H9 (cell line): Measurements from ENCODE around the gene ANKRD42. TPM values are rescaled to one million over a fixed set of nuclear protein-coding genes. Genes with fewer than 3 reads are reported as not detected.

Source experiments
- DNase-seq: peaks from one replicate; pipeline ENCODE4 v3.0.0-alpha.2; 2017
- H2AFZ ChIP-seq: one replicate; pipeline ENCODE4 v1.6.1; 2013; ENCODE audit warnings: mild to moderate bottlenecking, low read length, control low read depth, moderate library complexity
- H2AK5ac ChIP-seq: 2 replicates; pipeline ENCODE4 v1.6.1; 2013; ENCODE audit warnings: low read length, control low read depth, mixed read lengths; ENCODE audit not compliant: insufficient read length
- H2BK120ac ChIP-seq: one replicate; pipeline ENCODE4 v1.6.1; 2013; ENCODE audit warnings: low read depth, mild to moderate bottlenecking, low read length, control low read depth, inconsistent platforms; ENCODE audit not compliant: poor library complexity, severe bottlenecking
- H2BK12ac ChIP-seq: 2 replicates; pipeline ENCODE4 v1.6.1; 2013; ENCODE audit warnings: low read length, control low read depth, mixed read lengths, low read depth; ENCODE audit not compliant: insufficient read length
- H2BK15ac ChIP-seq: 2 replicates; pipeline ENCODE4 v1.6.1; 2013; ENCODE audit warnings: low read depth, low read length, control low read depth
- H2BK20ac ChIP-seq: one replicate; pipeline ENCODE4 v1.6.1; 2013; ENCODE audit warnings: low read depth, mild to moderate bottlenecking, low read length, control low read depth, inconsistent platforms; ENCODE audit not compliant: poor library complexity, severe bottlenecking
- H2BK5ac ChIP-seq: 2 replicates; pipeline ENCODE4 v1.6.1; 2013; ENCODE audit warnings: low read length, control low read depth, mixed read lengths; ENCODE audit not compliant: insufficient read length
- H3K14ac ChIP-seq: 2 replicates; pipeline ENCODE4 v1.6.1; 2013; ENCODE audit warnings: low read length, control low read depth; ENCODE audit not compliant: insufficient read depth
- H3K18ac ChIP-seq: 2 replicates; pipeline ENCODE4 v1.6.1; 2013; ENCODE audit warnings: low read depth, mild to moderate bottlenecking, mixed read lengths, low read length, control low read depth; ENCODE audit not compliant: insufficient read length
- H3K23ac ChIP-seq: 2 replicates; pipeline ENCODE4 v1.6.1; 2013; ENCODE audit warnings: low read length, control low read depth, mixed read lengths, low read depth; ENCODE audit not compliant: insufficient read length
- H3K23me2 ChIP-seq: 2 replicates; pipeline ENCODE4 v1.6.1; 2013; ENCODE audit warnings: low read depth, mild to moderate bottlenecking, mixed read lengths, low read length, control low read depth; ENCODE audit not compliant: insufficient read length, poor library complexity, severe bottlenecking
- H3K27ac ChIP-seq: 2 replicates; pipeline ENCODE4 v1.5.1; 2013; ENCODE audit warnings: low read length, control low read depth, mixed read lengths, low read depth; ENCODE audit not compliant: insufficient read length
- H3K27me3 ChIP-seq: 2 replicates; pipeline ENCODE4 v1.6.1; 2013; ENCODE audit warnings: low read length, control low read depth, inconsistent platforms; ENCODE audit not compliant: insufficient read depth
- H3K4ac ChIP-seq: 2 replicates; pipeline ENCODE4 v1.6.1; 2013; ENCODE audit warnings: low read depth, mild to moderate bottlenecking, control low read depth, inconsistent platforms, low read length, moderate library complexity
- H3K4me1 ChIP-seq: 2 replicates; pipeline ENCODE4 v1.6.1; 2013; ENCODE audit warnings: low read length, control low read depth, inconsistent platforms; ENCODE audit not compliant: insufficient read depth
- H3K4me2 ChIP-seq: 2 replicates; pipeline ENCODE4 v1.6.1; 2013; ENCODE audit warnings: low read length, control low read depth, mixed read lengths; ENCODE audit not compliant: insufficient read length, insufficient read depth
- H3K56ac ChIP-seq: 2 replicates; pipeline ENCODE4 v1.6.1; 2013; ENCODE audit warnings: low read depth, mild to moderate bottlenecking, mixed read lengths, low read length, control low read depth; ENCODE audit not compliant: insufficient read length
- H3K79me1 ChIP-seq: 2 replicates; pipeline ENCODE4 v1.6.1; 2013; ENCODE audit warnings: low read depth, mild to moderate bottlenecking, moderate library complexity, low read length, control low read depth, inconsistent platforms; ENCODE audit not compliant: insufficient read depth, poor library complexity, severe bottlenecking
- H3K79me2 ChIP-seq: 2 replicates; pipeline ENCODE4 v1.6.1; 2013; ENCODE audit warnings: low read length, control low read depth, inconsistent platforms; ENCODE audit not compliant: insufficient read depth
- H3K9ac ChIP-seq: 2 replicates; pipeline ENCODE4 v1.6.1; 2013; ENCODE audit warnings: low read length, control low read depth, mixed read lengths; ENCODE audit not compliant: insufficient read length; ENCODE audit errors: extremely low read depth
- H3K9me3 ChIP-seq: one replicate; pipeline ENCODE4 v1.6.1; 2013; ENCODE audit warnings: low read depth, low read length, inconsistent platforms; ENCODE audit not compliant: control insufficient read depth
- H3T11ph ChIP-seq: one replicate; pipeline ENCODE4 v1.6.1; 2013; ENCODE audit warnings: mild to moderate bottlenecking, low read length, control low read depth, inconsistent platforms
- H4K20me1 ChIP-seq: one replicate; pipeline ENCODE4 v1.6.1; 2013; ENCODE audit not compliant: control insufficient read depth, insufficient read length, insufficient read depth
- H4K5ac ChIP-seq: 2 replicates; pipeline ENCODE4 v1.6.1; 2013; ENCODE audit warnings: low read depth, mild to moderate bottlenecking, mixed read lengths, low read length, control low read depth; ENCODE audit not compliant: insufficient read length
- H4K8ac ChIP-seq: replicated peaks from 2 replicates; pipeline ENCODE4 v1.6.1; 2013; ENCODE audit warnings: low read length, control low read depth, mixed read lengths, low read depth; ENCODE audit not compliant: insufficient read length
- H4K91ac ChIP-seq: 2 replicates; pipeline ENCODE4 v1.6.1; 2013; ENCODE audit warnings: low read depth, mild to moderate bottlenecking, moderate library complexity, mixed read lengths, low read length, control low read depth; ENCODE audit not compliant: insufficient read length
- H3K27ac Mint-ChIP-seq, 3 experiments: 2 replicates in 2 of 3; 3 replicates in 1 of 3; pipeline ENCODE4 v1.8.0; 2020 to 2021; ENCODE audit warnings: mixed read lengths in 3 of 3, mild to moderate bottlenecking in 1 of 3, moderate library complexity in 1 of 3
- H3K27me3 Mint-ChIP-seq: 2 replicates; pipeline ENCODE4 v1.8.0; 2021; ENCODE audit warnings: low read depth, mild to moderate bottlenecking, moderate library complexity, mixed read lengths
- H3K36me3 Mint-ChIP-seq, 3 experiments: 2 replicates in 2 of 3; 3 replicates in 1 of 3; pipeline ENCODE4 v1.8.0; 2020 to 2021; ENCODE audit warnings: low read depth in 3 of 3, mixed read lengths in 3 of 3; ENCODE audit not compliant: insufficient read depth in 1 of 3
- H3K4me1 Mint-ChIP-seq, 2 experiments: 2 replicates each; pipeline ENCODE4 v1.8.0; 2020; ENCODE audit warnings: mixed read lengths in 2 of 2
- H3K4me3 Mint-ChIP-seq, 2 experiments: 2 replicates in 1 of 2; 3 replicates in 1 of 2; pipeline ENCODE4 v1.8.0; 2020 to 2021; ENCODE audit warnings: mild to moderate bottlenecking in 2 of 2, mixed read lengths in 2 of 2, moderate library complexity in 1 of 2
- H3K9me3 Mint-ChIP-seq, 2 experiments: 2 replicates in 1 of 2; 3 replicates in 1 of 2; pipeline ENCODE4 v1.8.0; 2020; ENCODE audit warnings: mild to moderate bottlenecking in 2 of 2, mixed read lengths in 2 of 2, moderate library complexity in 1 of 2
- WGBS: extraction: QIAGEN DNeasy Blood & Tissue Kit; methylation state at CpG from one replicate; pipeline ENCODE4 v1.1.7; 2013; ENCODE audit warnings: missing lambda C conversion rate, low lambda C conversion rate, mixed read lengths; ENCODE audit not compliant: insufficient read length; ENCODE audit errors: extremely low coverage; 5-methylcytosine and 5-hydroxymethylcytosine counted together
- total RNA-seq: library from RNA; stranded (reverse); gene quantifications from 2 replicates; pipeline ENCODE4 v1.2.1, GENCODE V29; 2021
- TF ChIP-seq, protein P1 (sequence below): fragments of 200-600 bp; sonication (generic); conservative IDR thresholded peaks from 3 replicates; pipeline ENCODE4 v1.8.0; 2021; ENCODE audit warnings: antibody characterized with exemption, mild to moderate bottlenecking

The ANKRD42 gene
- total RNA-seq, 1 experiment from 2014 or later: 4.9 TPM

DNA sequence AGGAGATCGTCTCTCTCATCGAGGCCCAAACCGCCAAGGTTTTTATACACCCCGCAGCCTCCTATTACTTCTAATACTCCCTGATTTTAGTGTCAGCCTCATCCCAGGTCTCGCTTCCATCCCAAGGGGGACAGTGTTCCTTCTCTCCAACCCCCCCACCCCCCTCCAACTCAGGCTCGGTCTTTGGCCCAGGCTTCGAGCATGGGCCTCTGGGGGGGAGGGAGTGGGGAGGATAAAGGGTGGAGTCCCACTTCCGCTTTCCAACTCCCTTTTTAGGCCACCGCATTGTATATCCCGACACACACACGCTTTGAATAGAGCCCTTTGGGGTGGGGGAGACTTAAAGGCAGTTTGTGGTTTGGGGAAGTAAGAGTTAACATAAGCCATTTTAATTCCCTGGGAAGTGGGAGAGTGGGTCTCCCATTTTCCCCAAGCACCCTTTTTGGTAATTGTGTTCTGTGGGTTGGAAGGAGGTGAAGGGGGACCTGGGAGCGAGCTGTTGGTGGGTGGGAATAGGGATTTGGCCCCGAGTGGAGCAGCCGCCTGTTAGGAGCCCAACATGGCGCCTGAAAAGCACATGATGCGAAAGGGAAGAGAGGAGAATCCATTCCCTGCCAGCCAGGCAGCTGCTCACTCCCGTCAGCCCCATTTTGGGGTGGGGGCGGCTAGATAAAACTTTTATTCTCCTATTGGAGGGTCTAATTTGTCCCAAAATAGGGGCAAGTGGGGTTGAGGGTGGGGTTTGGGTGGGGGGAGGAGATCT, 35.7 kb upstream of the ANKRD42 start:
- Histone ChIP-seq H2BK15ac (no peak overlapping the region), H3K79me2 (peaks cover 40% of the 10 kb centered on the region), H3K56ac (no peak overlapping the region), H2BK12ac (no peak overlapping the region), H3K23ac (no peak overlapping the region), H3K9me3 (no peaks in the 10 kb centered on the region), H2BK20ac (no peak overlapping the region), H2AFZ (no peak overlapping the region), H2BK120ac (no peak overlapping the region), H4K91ac (no peak overlapping the region), H2BK5ac (no peak overlapping the region), H3K27ac (peak overlapping the region; percentile 15), H4K20me1 (no peaks in the 10 kb centered on the region), H3K4me1 (peaks cover 2% of the 10 kb centered on the region; the same call in 1 of the 2 replicates), H4K8ac (no peak overlapping the region), H4K5ac (no peak overlapping the region), H3K27me3 (no peaks in the 10 kb centered on the region), H3K79me1 (no peaks in the 10 kb centered on the region), H2AK5ac (no peak overlapping the region), H3K9ac (peak overlapping the region; percentile 90), H3K23me2 (peaks cover 7% of the 10 kb centered on the region), H3K14ac (peak overlapping the region; percentile 75), H3K4ac (no peak overlapping the region), H3K18ac (peak overlapping the region; percentile 66), H3K4me2 (peak overlapping the region; percentile 33), H3T11ph (no peak overlapping the region)
- TF ChIP-seq, protein P1, sequence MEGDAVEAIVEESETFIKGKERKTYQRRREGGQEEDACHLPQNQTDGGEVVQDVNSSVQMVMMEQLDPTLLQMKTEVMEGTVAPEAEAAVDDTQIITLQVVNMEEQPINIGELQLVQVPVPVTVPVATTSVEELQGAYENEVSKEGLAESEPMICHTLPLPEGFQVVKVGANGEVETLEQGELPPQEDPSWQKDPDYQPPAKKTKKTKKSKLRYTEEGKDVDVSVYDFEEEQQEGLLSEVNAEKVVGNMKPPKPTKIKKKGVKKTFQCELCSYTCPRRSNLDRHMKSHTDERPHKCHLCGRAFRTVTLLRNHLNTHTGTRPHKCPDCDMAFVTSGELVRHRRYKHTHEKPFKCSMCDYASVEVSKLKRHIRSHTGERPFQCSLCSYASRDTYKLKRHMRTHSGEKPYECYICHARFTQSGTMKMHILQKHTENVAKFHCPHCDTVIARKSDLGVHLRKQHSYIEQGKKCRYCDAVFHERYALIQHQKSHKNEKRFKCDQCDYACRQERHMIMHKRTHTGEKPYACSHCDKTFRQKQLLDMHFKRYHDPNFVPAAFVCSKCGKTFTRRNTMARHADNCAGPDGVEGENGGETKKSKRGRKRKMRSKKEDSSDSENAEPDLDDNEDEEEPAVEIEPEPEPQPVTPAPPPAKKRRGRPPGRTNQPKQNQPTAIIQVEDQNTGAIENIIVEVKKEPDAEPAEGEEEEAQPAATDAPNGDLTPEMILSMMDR: no peak
- peak overlapping the region; percentile 100 for H3K4me3 Mint-ChIP-seq
- no peaks in the 10 kb centered on the region for H3K27me3 Mint-ChIP-seq
- WGBS: no CpG with 5 or more reads among the region's 18 CpGs
- peaks cover 2 to 5% of the 10 kb centered on the region in 2 experiments; a peak in 4 of 5 replicates for H3K9me3 Mint-ChIP-seq
- H3K27ac Mint-ChIP-seq: peak overlapping the region; percentile 100
- peaks cover 23 to 48% (median 33%) of the 10 kb centered on the region in 3 experiments for H3K36me3 Mint-ChIP-seq
- DNase-seq: peak; percentile 51
- peaks cover 26 to 27% of the 10 kb centered on the region in 2 experiments for H3K4me1 Mint-ChIP-seq
